Pulmonary artery endothelial cell (primary cell): ENCODE data around the gene EEPD1. TPM values are rescaled to one million over a fixed set of nuclear protein-coding genes. Genes with fewer than 3 reads are reported as not detected.
"Not testable (repeated sequence)": the region's sequence is repeated elsewhere in the genome, so short reads cannot be mapped to it uniquely, and the experiment has no call there.

ENCODE experiments used
- DNase-seq: peaks from one replicate; pipeline ENCODE4 v3.0.0-alpha.2; 2011; ENCODE audit warnings: low read depth, low spot score
- total RNA-seq: library from RNA; depleted of rRNA; stranded (reverse); fragments of >200 nt; gene quantifications from 2 replicates; pipeline ENCODE4 v1.2.3, GENCODE V29; 2014

EEPD1 gene
- total RNA-seq, 1 donor from 2014 or later, result 0.33 TPM

- DNase-seq, result no peak
These were observed 163.3 kb downstream of the EEPD1 start for GRCh38 chr7:36316319-36316718.

GRCh38 chr7:36317276-36317675 is 164.2 kb downstream of the EEPD1 start:
- no peak for DNase-seq

- DNase-seq, result no peak
These were observed 165.1 kb downstream of the EEPD1 start for GRCh38 chr7:36318116-36318515.

GRCh38 chr7:36321284-36321683 is 168.2 kb downstream of the EEPD1 start:
- DNase-seq, result not testable (repeated sequence)

- no peak for DNase-seq
These were observed 183.3 kb downstream of the EEPD1 start for GRCh38 chr7:36336390-36336789.

- DNase-seq, result no peak
These were observed 185.2 kb downstream of the EEPD1 start for GRCh38 chr7:36338256-36338655.

GRCh38 chr7:36343548-36343947 is 190.5 kb downstream of the EEPD1 start:
- DNase-seq, result no peak

GRCh38 chr7:36344622-36345021 is 191.6 kb downstream of the EEPD1 start:
- no peak for DNase-seq

GRCh38 chr7:36346260-36346831 is 193.3 kb downstream of the EEPD1 start:
- no peak for DNase-seq

- no peak for DNase-seq
These were observed 195.2 kb downstream of the EEPD1 start for GRCh38 chr7:36348256-36348655.

- no peak for DNase-seq
These were observed 195.7 kb downstream of the EEPD1 start for GRCh38 chr7:36348771-36349170.

- DNase-seq, result no peak
These were observed 196.6 kb downstream of the EEPD1 start for GRCh38 chr7:36349626-36350025.

Other genes starting within 250 kb of the EEPD1 start
- gene ANLN, start 236.6 kb downstream of the EEPD1 start, total RNA-seq, result 52.6 and 121 TPM in 2 replicates